H1 (cell line): ENCODE measurements around the gene GFRA4. TPM values are rescaled to one million over a fixed set of nuclear protein-coding genes. Genes with fewer than 3 reads are reported as not detected.

Source experiments
- CHD7 ChIP-seq: fragments of 300-600 bp; sonication (generic); IDR thresholded peaks from 2 replicates; pipeline ENCODE4 v1.7.1; 2012; ENCODE audit warnings: low read length, moderate library complexity, mild to moderate bottlenecking, inconsistent platforms; ENCODE audit not compliant: insufficient replicate concordance
- MAFK ChIP-seq: IDR thresholded peaks from 2 replicates; pipeline ENCODE4 v1.6.1; 2012; ENCODE audit warnings: low read depth, mild to moderate bottlenecking, improper control_type of control experiment, low read length
- RFX5 ChIP-seq: IDR thresholded peaks from 2 replicates; pipeline ENCODE4 v1.6.1; 2011; ENCODE audit warnings: low read depth, low read length, improper control_type of control experiment, borderline replicate concordance
- RNF2 ChIP-seq: fragments of 200-900, 300-1000 bp; sonication (generic); IDR thresholded peaks from 2 replicates; pipeline ENCODE4 v1.7.1; 2016; ENCODE audit warnings: borderline replicate concordance, low read depth, mild to moderate bottlenecking, antibody characterized with exemption, low read length; ENCODE audit not compliant: poor library complexity, severe bottlenecking; ENCODE audit errors: missing control alignments
- SP2 ChIP-seq: IDR thresholded peaks from 2 replicates; pipeline ENCODE4 v1.6.1; 2012; ENCODE audit warnings: mild to moderate bottlenecking, low read length, inconsistent platforms
- polyA plus RNA-seq, 7 experiments: library from polyadenylated mRNA; depleted of rRNA in 3 of 7; stranded (reverse) in 5 of 7; unstranded in 2 of 7; fragments of >200 nt in 5 of 7; fragments of 200-250 nt in 2 of 7; gene quantifications; 1 replicate in 5 of 7; 2 replicates in 1 of 7; 4 replicates in 1 of 7; pipeline versions ENCODE4 v1.2.1 to v1.2.3, GENCODE V29; 2011 to 2013; ENCODE audit warnings: missing spikeins in 2 of 7, mixed read lengths in 2 of 7
- total RNA-seq: library from RNA; stranded (reverse); fragmentation: NEBNext Ultra II Directional; extraction: Animal tissue kit (Norgen Biotek cat#: 25700); gene quantifications from 2 replicates; pipeline ENCODE4 v1.2.1, GENCODE V29; 2021
- TF ChIP-seq, protein P1 (sequence below): IDR thresholded peaks from 2 replicates; pipeline ENCODE4 v1.6.1; 2012; ENCODE audit warnings: inconsistent platforms

The GFRA4 gene
- total and polyA plus RNA-seq, 2 of the 8 experiments (the other 6 are each of a cell fraction or from before 2014, with no cell fraction given), result 0.05 TPM; not detected in 1

- TF ChIP-seq CHD7, result no peak
- TF ChIP-seq, protein P1, sequence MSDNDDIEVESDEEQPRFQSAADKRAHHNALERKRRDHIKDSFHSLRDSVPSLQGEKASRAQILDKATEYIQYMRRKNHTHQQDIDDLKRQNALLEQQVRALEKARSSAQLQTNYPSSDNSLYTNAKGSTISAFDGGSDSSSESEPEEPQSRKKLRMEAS, result no peak
- no peak for TF ChIP-seq RNF2
- no peak for TF ChIP-seq MAFK
- no peak for TF ChIP-seq SP2
- TF ChIP-seq RFX5, result no peak
- TF ChIP-seq, all 59 proteins: peak for 0
Observed at GRCh38 chr20:3633913-3634478, 29.2 kb downstream of the GFRA4 start (continued).
